ENCODE data around the gene CDC27.

- TF ChIP-seq CTCF (IDR thresholded peaks at IDR 0.05; ENCODE audit: low read depth, low read length, poor library complexity, severe bottlenecking) (no peak), EZH2phosphoT487 (IDR thresholded peaks at IDR 0.05; ENCODE audit: borderline replicate concordance, low read length) (no peak)
These were observed 10.0 kb downstream of the CDC27 start for GRCh38 chr17:47179141-47179540.
